ENCODE data around the gene ABCC3.
"Not testable (repeated sequence)": the region's sequence is repeated elsewhere in the genome, so short reads cannot be mapped to it uniquely, and the experiment has no call there.

ABCC3 gene

GRCh38 chr17:50693036-50693682 lies 58.5 kb downstream of the ABCC3 start:
- no peaks in the 10 kb centered on the region for H3K9me3 ChIP-seq (ENCODE audit: insufficient read depth, low read depth, low read length)
- H3K36me3 ChIP-seq (ENCODE audit: insufficient read depth, low read depth, low read length), result peaks cover 58% of the 10 kb centered on the region
- no peaks in the 10 kb centered on the region for H3K27me3 ChIP-seq (ENCODE audit: insufficient read depth, low read length)
- no peak overlapping the region for H3K27ac ChIP-seq (ENCODE audit: low read length)
- H3K4me3 ChIP-seq (ENCODE audit: low read length), result no peak overlapping the region
- H3K9ac ChIP-seq (ENCODE audit: low read depth, low read length), result no peak overlapping the region
- peaks cover 17% of the 10 kb centered on the region; the same call in 1 of the 2 replicates for H3K4me1 ChIP-seq (ENCODE audit: insufficient read depth, low read length)

GRCh38 chr17:50696365-50696879 lies 61.7 kb downstream of the ABCC3 start:
- Histone ChIP-seq H3K36me3 (ENCODE audit: insufficient read depth, low read depth, low read length) (peaks cover 85% of the 10 kb centered on the region), H3K4me1 (ENCODE audit: insufficient read depth, low read length) (no peaks in the 10 kb centered on the region), H3K4me3 (ENCODE audit: low read length) (no peak overlapping the region), H3K9me3 (ENCODE audit: insufficient read depth, low read depth, low read length) (no peaks in the 10 kb centered on the region), H3K27me3 (ENCODE audit: insufficient read depth, low read length) (no peaks in the 10 kb centered on the region), H3K27ac (ENCODE audit: low read length) (no peak overlapping the region), H3K9ac (ENCODE audit: low read depth, low read length) (no peak overlapping the region)

- H3K4me3 ChIP-seq (ENCODE audit: low read length), result no peak overlapping the region
- no peaks in the 10 kb centered on the region for H3K27me3 ChIP-seq (ENCODE audit: insufficient read depth, low read length)
- H3K9me3 ChIP-seq (ENCODE audit: insufficient read depth, low read depth, low read length), result no peaks in the 10 kb centered on the region
- no peak overlapping the region for H3K27ac ChIP-seq (ENCODE audit: low read length)
- no peaks in the 10 kb centered on the region for H3K4me1 ChIP-seq (ENCODE audit: insufficient read depth, low read length)
- H3K36me3 ChIP-seq (ENCODE audit: insufficient read depth, low read depth, low read length), result peaks cover 84% of the 10 kb centered on the region
- no peak overlapping the region for H3K9ac ChIP-seq (ENCODE audit: low read depth, low read length)
Observed at GRCh38 chr17:50697062-50697461, 62.4 kb downstream of the ABCC3 start.

GRCh38 chr17:50697663-50698272 lies 63.1 kb downstream of the ABCC3 start:
- Histone ChIP-seq H3K36me3 (ENCODE audit: insufficient read depth, low read depth, low read length) (peaks cover 77% of the 10 kb centered on the region), H3K4me3 (ENCODE audit: low read length) (no peak overlapping the region), H3K4me1 (ENCODE audit: insufficient read depth, low read length) (no peaks in the 10 kb centered on the region), H3K27me3 (ENCODE audit: insufficient read depth, low read length) (no peaks in the 10 kb centered on the region), H3K9ac (ENCODE audit: low read depth, low read length) (no peak overlapping the region), H3K9me3 (ENCODE audit: insufficient read depth, low read depth, low read length) (no peaks in the 10 kb centered on the region), H3K27ac (ENCODE audit: low read length) (no peak overlapping the region)

GRCh38 chr17:50699410-50699809 lies 64.7 kb downstream of the ABCC3 start:
- H3K27ac ChIP-seq (ENCODE audit: low read length), result no peak overlapping the region
- H3K4me1 ChIP-seq (ENCODE audit: insufficient read depth, low read length), result no peaks in the 10 kb centered on the region

GRCh38 chr17:50703162-50703561 lies 68.5 kb downstream of the ABCC3 start:
- peaks cover under 1% of the 10 kb centered on the region; the same call in 1 of the 2 replicates for H3K4me1 ChIP-seq (ENCODE audit: insufficient read depth, low read length)
- H3K4me3 ChIP-seq (ENCODE audit: low read length), result no peak overlapping the region
- no peaks in the 10 kb centered on the region for H3K9me3 ChIP-seq (ENCODE audit: insufficient read depth, low read depth, low read length)
- no peak overlapping the region for H3K27ac ChIP-seq (ENCODE audit: low read length)
- no peak overlapping the region for H3K9ac ChIP-seq (ENCODE audit: low read depth, low read length)
- H3K36me3 ChIP-seq (ENCODE audit: insufficient read depth, low read depth, low read length), result peaks cover 38% of the 10 kb centered on the region
- H3K27me3 ChIP-seq (ENCODE audit: insufficient read depth, low read length), result no peaks in the 10 kb centered on the region

More at GRCh38 chr17:50699410-50699809, 64.7 kb downstream of the ABCC3 start:
- no peak overlapping the region for H3K9ac ChIP-seq (ENCODE audit: low read depth, low read length)
- H3K27me3 ChIP-seq (ENCODE audit: insufficient read depth, low read length), result no peaks in the 10 kb centered on the region
- H3K36me3 ChIP-seq (ENCODE audit: insufficient read depth, low read depth, low read length), result peaks cover 71% of the 10 kb centered on the region
- H3K9me3 ChIP-seq (ENCODE audit: insufficient read depth, low read depth, low read length), result no peaks in the 10 kb centered on the region
- no peak overlapping the region for H3K4me3 ChIP-seq (ENCODE audit: low read length)

- H3K9ac ChIP-seq (ENCODE audit: low read depth, low read length), result peak within 1 kb of the TSS; percentile 92
- H3K4me3 ChIP-seq (ENCODE audit: low read length), result peak within 1 kb of the TSS; percentile 84
- H3K27ac ChIP-seq (ENCODE audit: low read length), result peak within 1 kb of the TSS; percentile 75
- no peaks in the 10 kb centered on the region for H3K9me3 ChIP-seq (ENCODE audit: insufficient read depth, low read depth, low read length)
- no peaks in the 10 kb centered on the region for H3K27me3 ChIP-seq (ENCODE audit: insufficient read depth, low read length)
- peaks cover 11% of the 10 kb centered on the region; the same call in 1 of the 2 replicates for H3K36me3 ChIP-seq (ENCODE audit: insufficient read depth, low read depth, low read length)
- H3K4me1 ChIP-seq (ENCODE audit: insufficient read depth, low read length), result peaks cover 6% of the 10 kb centered on the region; the same call in 1 of the 2 replicates
Observed at GRCh38 chr17:50707289-50708049, 72.8 kb downstream of the ABCC3 start, which contains the start of gene ANKRD40. TSS of gene ANKRD40 (minus strand) at chr17:50707914. CDS start at chr17:50707654, 260 bp downstream.

- peaks cover 6% of the 10 kb centered on the region; the same call in 1 of the 2 replicates for H3K4me1 ChIP-seq (ENCODE audit: insufficient read depth, low read length)
- no peaks in the 10 kb centered on the region for H3K9me3 ChIP-seq (ENCODE audit: insufficient read depth, low read depth, low read length)
- H3K9ac ChIP-seq (ENCODE audit: low read depth, low read length), result peak overlapping the region; percentile 92
- no peaks in the 10 kb centered on the region for H3K27me3 ChIP-seq (ENCODE audit: insufficient read depth, low read length)
- peak overlapping the region; percentile 75 for H3K27ac ChIP-seq (ENCODE audit: low read length)
- H3K36me3 ChIP-seq (ENCODE audit: insufficient read depth, low read depth, low read length), result peaks cover 11% of the 10 kb centered on the region; the same call in 1 of the 2 replicates
- peak overlapping the region; percentile 84 for H3K4me3 ChIP-seq (ENCODE audit: low read length)
Observed at GRCh38 chr17:50708050-50709000, 73.6 kb downstream of the ABCC3 start.

- not testable (repeated sequence) for H3K27me3 ChIP-seq (ENCODE audit: insufficient read depth, low read length); H3K4me1 ChIP-seq (ENCODE audit: insufficient read depth, low read length); H3K4me3 ChIP-seq (ENCODE audit: low read length); H3K27ac ChIP-seq (ENCODE audit: low read length); H3K36me3 ChIP-seq (ENCODE audit: insufficient read depth, low read depth, low read length); H3K9me3 ChIP-seq (ENCODE audit: insufficient read depth, low read depth, low read length)
- peak overlapping the region; percentile 92; the same call in 1 of the 2 replicates for H3K9ac ChIP-seq (ENCODE audit: low read depth, low read length)
Observed at GRCh38 chr17:50709053-50709452, 74.4 kb downstream of the ABCC3 start.

GRCh38 chr17:50710025-50710424 lies 75.3 kb downstream of the ABCC3 start:
- Histone ChIP-seq H3K4me1 (ENCODE audit: insufficient read depth, low read length) (peaks cover 6% of the 10 kb centered on the region; the same call in 1 of the 2 replicates), H3K9ac (ENCODE audit: low read depth, low read length) (no peak overlapping the region), H3K4me3 (ENCODE audit: low read length) (no peak overlapping the region), H3K27ac (ENCODE audit: low read length) (no peak overlapping the region), H3K27me3 (ENCODE audit: insufficient read depth, low read length) (no peaks in the 10 kb centered on the region), H3K9me3 (ENCODE audit: insufficient read depth, low read depth, low read length) (no peaks in the 10 kb centered on the region), H3K36me3 (ENCODE audit: insufficient read depth, low read depth, low read length) (no peaks in the 10 kb centered on the region)

GRCh38 chr17:50710650-50711049 lies 76.0 kb downstream of the ABCC3 start:
- H3K27ac ChIP-seq (ENCODE audit: low read length), result no peak overlapping the region
- no peaks in the 10 kb centered on the region for H3K36me3 ChIP-seq (ENCODE audit: insufficient read depth, low read depth, low read length)
- no peaks in the 10 kb centered on the region for H3K27me3 ChIP-seq (ENCODE audit: insufficient read depth, low read length)
- no peak overlapping the region for H3K9ac ChIP-seq (ENCODE audit: low read depth, low read length)
- H3K4me1 ChIP-seq (ENCODE audit: insufficient read depth, low read length), result peaks cover 6% of the 10 kb centered on the region; the same call in 1 of the 2 replicates
- no peak overlapping the region for H3K4me3 ChIP-seq (ENCODE audit: low read length)
- no peaks in the 10 kb centered on the region for H3K9me3 ChIP-seq (ENCODE audit: insufficient read depth, low read depth, low read length)
